Measurements from ENCODE around the gene AKAP6.

Gene AKAP6

DNA sequence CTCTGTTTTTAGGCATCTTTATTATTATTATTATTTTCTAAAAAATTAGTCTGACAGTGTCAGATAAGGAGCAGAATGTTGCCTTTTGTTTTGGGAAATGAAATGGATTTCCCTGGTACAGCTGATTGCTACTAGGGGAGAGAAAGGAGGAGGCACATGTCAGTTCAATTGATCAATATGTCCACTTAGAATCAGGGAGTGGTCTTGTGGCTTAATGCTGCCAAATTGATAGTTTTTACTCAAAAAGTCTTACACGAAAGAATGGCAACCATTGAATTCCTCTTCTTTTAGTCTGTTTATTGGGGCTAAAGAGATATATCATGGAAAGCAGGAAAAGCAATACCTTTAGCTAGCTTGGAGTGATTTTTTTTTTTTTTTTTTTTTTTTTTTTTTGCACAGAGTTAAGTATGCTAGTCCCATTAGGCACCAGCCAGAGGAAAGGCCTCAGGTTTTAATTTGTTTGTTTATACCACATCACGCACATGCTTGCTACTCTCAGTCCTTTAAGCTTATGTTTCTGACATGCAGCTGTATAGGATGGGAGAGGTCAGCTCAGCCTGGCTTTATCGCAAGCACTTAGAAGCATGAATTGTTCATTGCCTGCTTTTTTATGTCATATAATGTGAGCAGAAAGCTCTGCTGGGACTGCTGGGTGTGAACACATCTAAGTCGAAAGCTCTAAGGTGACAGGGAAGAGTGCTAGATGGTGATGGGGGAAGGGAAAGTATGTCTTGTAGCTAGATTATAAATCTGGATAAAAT, 1.4 kb downstream of the AKAP6 start:
- no peak for DNase-seq

DNA sequence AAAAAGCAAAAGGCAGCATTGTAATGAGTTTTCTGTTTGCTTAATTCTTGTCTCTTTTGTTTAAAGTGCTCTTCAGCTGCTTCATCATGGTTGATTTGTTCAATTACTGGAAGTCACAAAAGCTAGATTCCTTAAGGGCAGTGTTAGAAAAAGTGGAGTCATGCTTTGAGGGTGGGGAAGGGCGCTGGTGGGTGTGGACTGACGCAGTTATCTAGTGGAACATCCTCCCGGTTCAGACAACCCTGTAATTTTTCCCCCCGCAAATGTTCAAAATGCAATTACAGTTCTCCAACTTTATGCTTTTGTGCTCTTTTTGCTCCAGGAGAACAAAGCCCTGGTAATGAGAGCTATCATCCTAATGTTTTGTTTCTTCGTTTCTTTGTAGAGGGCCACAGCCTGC, 2.1 kb downstream of the AKAP6 start:
- no peak for DNase-seq

- DNase-seq: no peak
Measured at GRCh38 chr14:32332415-32333316, 3.6 kb downstream of the AKAP6 start.

DNA sequence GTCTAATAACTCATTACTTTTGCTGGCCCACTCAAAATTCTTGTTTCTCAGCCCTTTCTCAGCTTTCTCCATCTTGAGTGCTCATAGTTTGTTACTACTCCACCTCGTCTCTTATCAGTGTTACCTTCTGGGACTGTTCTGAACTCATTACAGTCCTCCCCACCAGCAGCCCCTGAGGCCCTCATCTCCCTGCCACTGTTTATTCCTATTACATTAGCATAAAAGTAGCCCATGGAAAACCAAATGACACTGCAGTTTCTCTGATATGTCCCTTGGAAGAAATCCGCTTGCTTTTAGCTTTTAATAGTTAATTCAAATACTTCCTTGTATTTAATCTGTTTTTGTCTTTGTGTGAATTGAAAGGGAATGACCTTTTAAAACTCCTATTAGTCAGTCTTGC, 7.6 kb downstream of the AKAP6 start:
- no peak for DNase-seq

DNA sequence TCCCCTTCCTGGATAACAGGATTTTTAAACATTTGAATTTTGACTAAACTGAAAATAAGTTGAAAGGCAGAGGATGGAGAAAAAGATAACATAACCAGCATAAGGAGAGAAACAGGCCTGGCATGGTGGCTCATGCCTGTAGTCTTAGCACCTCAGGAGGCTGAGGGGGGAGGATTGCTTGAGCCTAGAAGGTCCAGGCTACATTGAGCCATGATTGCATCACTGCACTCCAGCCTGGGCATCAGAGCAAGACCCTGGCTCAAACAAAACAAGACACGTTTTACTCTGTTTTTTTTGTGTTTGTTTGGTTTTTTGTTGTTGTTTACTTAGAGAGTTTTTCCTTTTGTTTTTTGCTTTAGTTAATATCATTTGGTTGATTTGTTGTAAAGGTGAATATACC, 8.7 kb downstream of the AKAP6 start:
- no peak for DNase-seq

DNA sequence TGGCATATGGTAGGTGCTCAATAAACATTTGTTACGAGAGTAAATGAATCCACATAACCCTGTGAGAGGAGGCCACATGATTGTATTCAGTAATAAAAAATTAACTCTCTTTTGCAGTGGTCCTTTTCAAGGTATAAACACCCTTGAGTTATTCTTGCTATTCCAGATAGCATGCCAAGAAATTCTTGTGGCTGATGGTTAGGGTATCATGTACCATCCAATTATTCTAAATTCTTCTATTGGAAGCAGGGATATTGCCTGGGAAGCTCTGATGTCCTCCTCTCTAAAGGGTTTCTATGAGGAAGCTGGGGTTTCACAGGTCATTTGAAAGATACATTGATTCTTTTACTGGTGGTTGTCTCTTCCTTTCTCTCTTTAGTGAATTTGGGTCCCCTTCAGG, 10.1 kb downstream of the AKAP6 start:
- DNase-seq: no peak

DNA sequence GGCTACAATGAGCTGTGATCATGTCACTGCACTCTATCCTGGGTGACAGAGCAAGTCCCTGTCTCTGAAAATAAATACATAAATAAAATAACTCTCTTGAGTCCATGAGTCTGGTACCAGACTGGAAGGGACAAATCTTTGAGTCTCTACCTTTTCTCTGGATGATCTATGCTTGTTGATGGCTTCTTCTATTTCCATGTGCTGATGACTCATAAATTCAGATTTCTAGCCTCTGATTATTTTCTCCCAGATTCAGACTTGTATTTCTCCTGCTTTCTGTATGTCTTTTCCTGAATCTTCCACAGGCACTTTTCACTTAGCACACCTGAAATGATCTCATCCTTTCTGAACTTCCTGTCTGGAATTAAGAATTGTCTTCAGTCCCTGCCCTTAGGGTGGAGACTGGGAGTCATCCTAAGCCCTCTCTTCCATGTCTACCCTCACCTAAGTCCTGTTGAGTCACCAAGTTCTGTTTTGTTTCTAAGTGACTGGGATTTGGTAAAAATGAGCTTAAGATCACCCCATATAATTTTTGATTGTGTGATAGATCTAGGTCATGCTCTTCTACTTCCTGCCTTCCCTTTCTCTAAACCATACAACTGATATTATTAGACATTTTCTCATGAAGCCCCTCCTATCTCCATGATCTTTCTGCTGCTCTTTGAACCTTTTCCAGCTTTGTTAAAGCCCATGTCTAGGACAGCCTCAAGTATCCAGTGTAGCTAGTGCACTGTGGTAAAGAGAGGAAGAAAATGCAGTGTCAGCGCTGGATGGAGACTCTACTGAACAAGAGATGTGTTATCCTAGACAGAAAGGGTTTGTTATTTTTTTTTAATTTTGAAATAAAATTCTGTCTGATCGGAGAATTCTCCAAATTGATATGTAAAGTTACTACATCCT, 13.1 kb downstream of the AKAP6 start:
- DNase-seq: no peak

- DNase-seq: no peak
Measured at GRCh38 chr14:32342847-32343194, 13.7 kb downstream of the AKAP6 start.

- no peak for DNase-seq
Measured at GRCh38 chr14:32343926-32344430, 14.9 kb downstream of the AKAP6 start.

- DNase-seq: no peak
Measured at GRCh38 chr14:32345311-32345791, 16.3 kb downstream of the AKAP6 start.

DNA sequence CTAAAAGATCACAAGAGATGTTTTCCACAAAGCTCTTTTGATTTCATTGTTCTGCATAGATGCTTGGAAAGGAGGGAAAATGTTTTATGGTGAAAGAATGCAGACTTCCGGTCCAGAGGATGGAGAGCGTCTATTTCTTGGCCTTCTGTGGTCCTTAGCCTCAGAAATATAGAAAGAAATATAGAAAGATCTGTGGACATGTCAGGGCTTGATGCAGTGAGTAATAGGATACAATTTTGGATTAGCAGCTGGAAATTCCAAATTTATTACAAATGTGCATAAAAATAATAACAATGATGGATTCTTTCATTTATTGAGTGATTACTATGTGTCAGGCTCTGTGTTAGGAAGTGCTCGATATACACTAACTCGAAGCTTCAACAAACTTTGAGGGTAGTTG, 20.2 kb downstream of the AKAP6 start:
- no peak for DNase-seq

DNA sequence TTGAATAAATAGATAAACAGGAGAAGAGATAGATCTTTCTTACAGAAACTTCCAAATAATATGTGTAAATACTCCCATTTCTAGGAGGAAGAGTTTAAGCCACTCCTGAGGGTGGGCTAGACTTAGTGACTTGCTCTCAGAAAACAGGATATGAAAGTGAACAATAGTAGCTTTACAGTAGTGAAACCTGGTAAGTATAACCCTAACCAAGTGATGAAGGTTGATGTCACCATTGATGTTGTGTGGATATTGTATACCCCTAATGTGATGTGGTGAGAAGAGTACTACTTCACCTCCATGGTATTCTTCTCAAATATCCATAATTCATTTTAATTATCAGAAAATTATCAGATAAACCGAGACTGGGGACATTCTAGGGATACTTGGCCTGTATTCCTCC, 20.9 kb downstream of the AKAP6 start:
- no peak for DNase-seq

GRCh38 chr14:32352631-32353030, 23.5 kb downstream of the AKAP6 start:
- no peak for DNase-seq

- no peak for DNase-seq
Measured at GRCh38 chr14:32354716-32355115, 25.6 kb downstream of the AKAP6 start.

DNA sequence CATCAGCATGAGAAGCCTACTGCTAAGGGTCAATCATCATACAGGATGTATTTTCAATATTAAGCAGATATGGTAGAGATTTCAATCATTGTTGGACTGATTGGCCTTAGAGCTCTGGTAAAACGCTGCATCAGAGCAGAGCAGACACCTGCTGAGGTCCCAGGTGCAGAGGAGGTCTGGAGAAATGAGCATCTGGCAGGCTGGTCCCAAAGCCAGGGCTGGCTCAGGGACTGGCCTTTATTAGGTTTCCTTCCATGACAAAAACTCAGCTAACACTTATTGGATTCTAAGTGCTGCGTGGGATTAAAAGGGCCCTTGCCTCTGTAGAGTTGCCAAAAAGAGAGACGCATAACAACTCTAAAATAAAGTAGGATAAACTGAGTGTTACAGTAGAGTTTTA, 29.7 kb downstream of the AKAP6 start:
- DNase-seq: no peak

- no peak for DNase-seq
Measured at GRCh38 chr14:32361674-32362073, 32.6 kb downstream of the AKAP6 start.

DNA sequence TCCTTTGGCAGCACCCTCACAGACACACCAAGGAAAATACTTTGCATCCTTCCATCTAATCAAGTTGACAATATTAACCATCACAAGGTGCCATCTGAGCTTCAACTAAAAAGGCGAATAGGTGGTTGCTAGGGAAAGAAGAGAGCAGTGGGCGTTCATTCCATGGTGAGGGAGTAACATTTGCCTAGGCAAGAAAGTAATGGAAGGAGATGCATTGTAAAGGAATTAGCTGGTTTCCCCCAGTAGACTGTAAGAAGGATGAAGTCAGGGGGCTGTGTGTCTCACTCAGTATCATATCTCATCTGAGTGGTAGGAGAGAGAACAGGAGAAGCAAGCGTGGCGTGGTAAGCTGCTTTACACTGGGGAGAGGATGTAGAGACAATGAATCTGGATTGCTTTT, 34.7 kb downstream of the AKAP6 start:
- DNase-seq: no peak

DNA sequence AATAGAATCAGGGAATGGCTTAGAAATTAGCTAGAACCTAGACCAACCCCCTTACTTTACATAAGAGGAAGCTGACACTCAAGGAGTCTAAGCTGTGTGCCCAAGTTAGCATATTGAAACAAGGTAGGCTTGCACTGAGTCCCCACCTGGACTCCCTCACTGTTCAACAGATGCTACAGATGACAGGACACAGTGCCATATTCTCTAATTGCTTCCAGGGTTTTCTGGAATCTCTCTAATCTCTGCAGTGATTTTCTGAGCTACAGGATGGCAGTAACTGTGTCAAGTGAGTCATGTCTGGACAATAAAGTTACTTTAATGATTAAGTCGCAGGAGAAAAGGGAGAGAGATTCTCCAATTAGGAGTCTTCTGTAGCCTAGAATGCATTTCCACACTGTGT, 35.8 kb downstream of the AKAP6 start:
- no peak for DNase-seq

- DNase-seq: no peak
Measured at GRCh38 chr14:32366256-32366879, 37.3 kb downstream of the AKAP6 start.

DNA sequence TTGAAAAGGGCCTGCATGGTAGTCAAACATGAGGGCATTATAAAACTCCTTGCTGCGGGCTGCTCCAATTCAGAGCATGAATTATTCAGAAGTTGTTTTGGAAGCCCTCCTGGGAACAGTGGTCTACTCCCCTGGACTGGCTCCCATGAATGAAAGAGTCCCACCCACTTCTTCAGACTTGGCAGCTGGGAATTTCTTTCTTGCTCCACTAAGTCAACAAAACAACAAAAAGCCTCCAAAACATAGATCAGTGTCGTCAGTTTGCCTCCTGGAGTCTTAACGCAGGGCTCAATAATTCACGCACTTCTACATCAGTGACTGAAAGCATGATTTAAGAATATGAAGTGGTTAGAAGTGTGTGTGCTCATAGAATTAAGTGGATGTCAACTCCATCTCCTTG, 37.9 kb downstream of the AKAP6 start:
- no peak for DNase-seq

DNA sequence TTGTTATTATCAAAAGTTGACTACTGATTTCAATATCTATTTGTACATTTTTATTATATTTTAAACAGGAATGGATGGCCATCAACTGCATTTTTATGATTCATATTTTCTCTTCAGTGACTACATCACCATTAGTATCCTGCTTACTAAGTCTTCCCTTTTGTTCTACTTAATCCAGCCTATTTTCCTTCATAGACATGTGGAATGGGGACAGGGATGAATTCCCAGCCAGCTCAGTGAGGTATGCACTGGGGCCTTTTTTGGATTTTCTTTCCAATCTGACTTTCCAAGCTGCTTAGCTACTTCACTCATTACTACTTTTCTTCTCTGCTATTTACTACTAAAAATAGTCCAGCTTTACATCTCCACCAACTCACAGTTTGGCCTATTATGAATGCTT, 38.4 kb downstream of the AKAP6 start:
- DNase-seq: no peak

DNA sequence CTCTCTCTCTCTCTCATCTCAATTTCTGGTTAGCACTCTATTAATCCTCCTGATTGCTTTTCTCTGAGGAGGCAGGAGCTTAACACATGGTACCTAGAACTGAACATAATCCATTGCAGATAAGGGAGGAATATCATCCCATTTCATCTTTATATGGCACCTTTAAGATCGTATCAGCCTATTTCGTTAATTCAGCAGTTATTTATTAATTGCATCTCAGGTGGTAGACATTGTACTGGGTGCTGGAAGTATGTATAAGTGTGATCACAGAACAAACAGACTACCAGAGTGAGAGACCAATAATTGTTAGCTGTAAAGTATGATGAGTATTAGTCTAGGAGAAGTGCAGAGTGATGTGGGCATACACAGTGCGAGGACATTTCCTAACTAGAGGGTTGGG, 39.0 kb downstream of the AKAP6 start:
- no peak for DNase-seq

DNA sequence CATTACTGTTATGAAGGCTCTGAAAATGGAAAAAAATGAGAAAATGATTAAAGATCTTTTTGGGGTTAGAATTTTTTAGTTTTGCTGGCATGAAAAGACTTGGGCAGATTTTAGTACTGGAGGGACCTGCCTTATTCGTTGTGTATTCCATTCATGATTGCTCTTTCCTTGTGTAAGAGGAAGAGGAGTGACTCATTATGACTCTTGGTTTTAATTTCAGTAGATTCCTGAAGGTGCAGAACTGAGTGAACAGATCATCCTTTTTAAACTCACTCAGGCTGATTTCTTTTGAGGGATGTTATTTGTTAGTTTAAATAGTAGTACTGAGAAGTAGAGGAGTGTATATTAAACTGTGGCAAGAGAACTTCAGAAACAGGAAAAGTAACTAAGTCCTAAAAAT, 41.6 kb downstream of the AKAP6 start:
- no peak for DNase-seq
